ENCODE measurements around the gene ATP6V1D.

Gene ATP6V1D

DNA sequence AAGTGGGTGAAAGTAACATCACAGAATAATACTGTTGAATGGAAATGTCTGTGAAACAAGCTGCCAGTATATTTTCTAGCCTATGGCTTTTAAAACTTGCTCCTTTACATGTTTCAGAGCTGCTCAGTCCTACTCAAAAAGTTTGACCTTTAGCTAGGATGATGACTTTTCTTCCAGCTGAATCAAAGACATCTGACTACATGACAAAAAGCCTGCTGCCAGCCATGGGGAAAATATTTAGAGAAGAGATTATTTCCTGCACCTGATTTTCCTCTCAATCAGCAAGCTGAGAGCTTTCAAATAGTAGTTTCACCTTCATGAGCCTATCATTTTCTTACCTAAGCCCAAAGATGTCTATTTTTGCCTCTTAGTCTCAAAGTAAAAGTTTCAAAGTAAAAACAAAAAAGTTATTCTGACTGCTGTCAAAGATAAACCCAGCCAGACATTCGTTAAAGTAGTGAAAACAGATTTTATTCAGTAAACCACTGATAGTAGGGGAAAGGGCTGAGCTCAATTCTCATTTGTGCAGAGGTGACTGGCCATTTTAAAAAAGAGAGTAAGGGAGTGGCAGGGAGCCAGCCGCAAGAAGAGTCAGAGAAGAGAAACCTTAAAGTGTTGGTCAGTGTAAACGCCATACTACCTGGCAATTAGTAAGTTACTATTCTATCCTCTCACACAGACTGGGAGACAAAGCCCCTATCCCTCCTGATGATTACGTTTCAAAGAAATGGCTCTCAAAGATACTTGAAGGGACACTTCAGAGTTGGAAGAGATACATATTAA, 2.2 kb downstream of the ATP6V1D start:
- Histone ChIP-seq H3K27me3 (ENCODE audit: insufficient read depth, low read length, poor library complexity) (no peaks in the 10 kb centered on the region), H3K79me2 (ENCODE audit: insufficient read depth, low read length) (peaks cover 85% of the 10 kb centered on the region), H3K9ac (ENCODE audit: low read depth, low read length) (peak overlapping the region; percentile 63; the same call in 1 of the 2 replicates), H3K4me2 (ENCODE audit: insufficient read depth, low read length) (peak overlapping the region; percentile 83), H3K36me3 (ENCODE audit: insufficient read depth, low read length) (peaks cover 9% of the 10 kb centered on the region; the same call in 1 of the 2 replicates), H3K4me3 (ENCODE audit: low read depth in 1 of 2, low read length in 2 of 2) (no peak overlapping the region), H4K20me1 (ENCODE audit: insufficient read depth, low read length) (peaks cover 18% of the 10 kb centered on the region; the same call in 1 of the 2 replicates), H3K4me1 (ENCODE audit: insufficient read depth, low read length) (peaks cover 36% of the 10 kb centered on the region), H3K27ac (ENCODE audit: low read length) (no peak overlapping the region), H3K9me3 (ENCODE audit: insufficient read depth, low read length, severe bottlenecking) (no peaks in the 10 kb centered on the region), H2AFZ (ENCODE audit: low read depth, low read length) (no peak overlapping the region)
- ATAC-seq (ENCODE audit: insufficient read depth, low read depth) (no peak), DNase-seq (no peak)
- TF ChIP-seq, protein P1, sequence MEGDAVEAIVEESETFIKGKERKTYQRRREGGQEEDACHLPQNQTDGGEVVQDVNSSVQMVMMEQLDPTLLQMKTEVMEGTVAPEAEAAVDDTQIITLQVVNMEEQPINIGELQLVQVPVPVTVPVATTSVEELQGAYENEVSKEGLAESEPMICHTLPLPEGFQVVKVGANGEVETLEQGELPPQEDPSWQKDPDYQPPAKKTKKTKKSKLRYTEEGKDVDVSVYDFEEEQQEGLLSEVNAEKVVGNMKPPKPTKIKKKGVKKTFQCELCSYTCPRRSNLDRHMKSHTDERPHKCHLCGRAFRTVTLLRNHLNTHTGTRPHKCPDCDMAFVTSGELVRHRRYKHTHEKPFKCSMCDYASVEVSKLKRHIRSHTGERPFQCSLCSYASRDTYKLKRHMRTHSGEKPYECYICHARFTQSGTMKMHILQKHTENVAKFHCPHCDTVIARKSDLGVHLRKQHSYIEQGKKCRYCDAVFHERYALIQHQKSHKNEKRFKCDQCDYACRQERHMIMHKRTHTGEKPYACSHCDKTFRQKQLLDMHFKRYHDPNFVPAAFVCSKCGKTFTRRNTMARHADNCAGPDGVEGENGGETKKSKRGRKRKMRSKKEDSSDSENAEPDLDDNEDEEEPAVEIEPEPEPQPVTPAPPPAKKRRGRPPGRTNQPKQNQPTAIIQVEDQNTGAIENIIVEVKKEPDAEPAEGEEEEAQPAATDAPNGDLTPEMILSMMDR (IDR thresholded peaks at IDR 0.05; ENCODE audit: borderline replicate concordance, extremely low read depth, low read length, poor library complexity, severe bottlenecking), result no peak
- no peak for TF ChIP-seq EZH2 (IDR thresholded peaks at IDR 0.05; ENCODE audit: borderline replicate concordance, low read depth, low read length, severe bottlenecking)

DNA sequence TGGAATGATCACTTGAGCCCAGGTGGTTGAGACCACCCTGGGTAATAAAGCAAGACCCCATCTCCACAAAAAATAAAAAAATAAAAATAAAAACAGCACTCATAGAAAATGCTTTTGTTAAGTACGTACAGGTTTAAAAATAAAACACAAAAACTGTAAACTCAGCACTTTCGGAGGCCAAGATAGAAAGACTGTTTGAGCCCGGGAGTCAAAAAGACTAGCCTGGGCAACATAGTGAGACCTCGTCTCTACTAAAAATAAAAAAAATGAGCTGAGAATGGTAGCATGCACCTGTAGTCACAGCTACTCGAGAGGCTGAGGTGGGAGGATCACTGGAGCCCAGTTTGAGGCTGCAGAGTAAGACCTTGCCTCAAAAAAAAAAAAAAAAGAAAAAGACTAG, 7.5 kb downstream of the ATP6V1D start:
- Histone ChIP-seq H3K27me3 (ENCODE audit: insufficient read depth, low read length, poor library complexity) (no peaks in the 10 kb centered on the region), H2AFZ (ENCODE audit: low read depth, low read length) (no peak overlapping the region), H3K79me2 (ENCODE audit: insufficient read depth, low read length) (peaks cover 37% of the 10 kb centered on the region), H3K4me3 (ENCODE audit: low read depth in 1 of 2, low read length in 2 of 2) (no peak overlapping the region), H3K4me2 (ENCODE audit: insufficient read depth, low read length) (no peak overlapping the region), H3K36me3 (ENCODE audit: insufficient read depth, low read length) (peaks cover 40% of the 10 kb centered on the region; the same call in 1 of the 2 replicates), H3K9ac (ENCODE audit: low read depth, low read length) (no peak overlapping the region), H3K9me3 (ENCODE audit: insufficient read depth, low read length, severe bottlenecking) (no peaks in the 10 kb centered on the region), H3K4me1 (ENCODE audit: insufficient read depth, low read length) (peaks cover under 1% of the 10 kb centered on the region; the same call in 1 of the 2 replicates), H4K20me1 (ENCODE audit: insufficient read depth, low read length) (peaks cover 3% of the 10 kb centered on the region; the same call in 1 of the 2 replicates), H3K27ac (ENCODE audit: low read length) (no peak overlapping the region)
- DNase-seq (no peak), ATAC-seq (ENCODE audit: insufficient read depth, low read depth) (no peak)
- TF ChIP-seq, protein P1 (IDR thresholded peaks at IDR 0.05; ENCODE audit: borderline replicate concordance, extremely low read depth, low read length, poor library complexity, severe bottlenecking), result no peak
- no peak for TF ChIP-seq EZH2 (IDR thresholded peaks at IDR 0.05; ENCODE audit: borderline replicate concordance, low read depth, low read length, severe bottlenecking)

DNA sequence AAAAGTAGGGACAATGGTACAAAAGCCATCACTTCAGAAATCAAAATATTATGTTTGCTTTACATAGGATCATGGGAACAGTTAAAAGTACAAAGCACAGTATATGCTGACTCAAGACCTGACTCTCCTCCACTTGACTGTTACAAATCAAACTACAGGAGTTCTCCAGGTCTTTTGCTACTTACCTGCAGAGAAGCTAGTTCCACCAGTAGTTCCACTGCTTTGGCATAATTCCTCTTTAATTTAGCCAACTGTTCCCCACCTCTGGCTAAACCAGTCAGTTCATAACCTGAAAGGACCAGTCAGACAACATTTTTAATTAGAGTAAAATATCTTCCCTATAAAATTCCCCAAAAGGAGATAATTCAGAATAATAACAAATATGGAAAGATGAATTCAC, 14.0 kb downstream of the ATP6V1D start:
- ATAC-seq (ENCODE audit: insufficient read depth, low read depth) (no peak), DNase-seq (no peak)
- TF ChIP-seq, protein P1 (IDR thresholded peaks at IDR 0.05; ENCODE audit: borderline replicate concordance, extremely low read depth, low read length, poor library complexity, severe bottlenecking), result no peak
- no peak for TF ChIP-seq EZH2 (IDR thresholded peaks at IDR 0.05; ENCODE audit: borderline replicate concordance, low read depth, low read length, severe bottlenecking)
- Histone ChIP-seq H3K4me1 (ENCODE audit: insufficient read depth, low read length) (no peaks in the 10 kb centered on the region), H3K4me3 (ENCODE audit: low read depth in 1 of 2, low read length in 2 of 2) (no peak overlapping the region), H2AFZ (ENCODE audit: low read depth, low read length) (no peak overlapping the region), H4K20me1 (ENCODE audit: insufficient read depth, low read length) (no peaks in the 10 kb centered on the region), H3K4me2 (ENCODE audit: insufficient read depth, low read length) (no peak overlapping the region), H3K9me3 (ENCODE audit: insufficient read depth, low read length, severe bottlenecking) (no peaks in the 10 kb centered on the region), H3K79me2 (ENCODE audit: insufficient read depth, low read length) (no peaks in the 10 kb centered on the region), H3K27ac (ENCODE audit: low read length) (no peak overlapping the region), H3K27me3 (ENCODE audit: insufficient read depth, low read length, poor library complexity) (no peaks in the 10 kb centered on the region), H3K36me3 (ENCODE audit: insufficient read depth, low read length) (peaks cover 64% of the 10 kb centered on the region), H3K9ac (ENCODE audit: low read depth, low read length) (no peak overlapping the region)
